Fibroblast of skin of left biceps (primary cell): Measurements from ENCODE around the gene HACD2.

Source experiments
- DNase-seq, 2 experiments: peaks; one replicate each; pipeline ENCODE4 v3.0.0-alpha.2; 2013; ENCODE audit warnings: low read depth in 2 of 2

The HACD2 gene

DNA sequence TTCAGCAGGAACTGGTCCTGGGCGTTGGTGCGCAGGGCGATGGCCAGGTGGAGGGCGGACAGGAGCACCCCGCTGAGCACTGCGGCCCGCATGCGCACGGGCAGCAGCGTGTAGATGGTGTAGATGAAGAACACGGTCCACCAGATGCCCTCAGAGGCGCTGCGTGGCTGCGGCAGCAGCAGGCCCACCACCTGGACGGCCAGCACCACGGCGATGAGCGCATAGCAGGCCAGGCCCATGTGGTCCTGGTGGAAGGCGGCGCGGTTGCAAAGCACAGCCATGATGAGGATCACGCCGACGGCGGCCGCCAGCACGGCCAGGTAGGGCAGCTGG, 137.5 kb downstream of the HACD2 start:
- no peak for DNase-seq

DNA sequence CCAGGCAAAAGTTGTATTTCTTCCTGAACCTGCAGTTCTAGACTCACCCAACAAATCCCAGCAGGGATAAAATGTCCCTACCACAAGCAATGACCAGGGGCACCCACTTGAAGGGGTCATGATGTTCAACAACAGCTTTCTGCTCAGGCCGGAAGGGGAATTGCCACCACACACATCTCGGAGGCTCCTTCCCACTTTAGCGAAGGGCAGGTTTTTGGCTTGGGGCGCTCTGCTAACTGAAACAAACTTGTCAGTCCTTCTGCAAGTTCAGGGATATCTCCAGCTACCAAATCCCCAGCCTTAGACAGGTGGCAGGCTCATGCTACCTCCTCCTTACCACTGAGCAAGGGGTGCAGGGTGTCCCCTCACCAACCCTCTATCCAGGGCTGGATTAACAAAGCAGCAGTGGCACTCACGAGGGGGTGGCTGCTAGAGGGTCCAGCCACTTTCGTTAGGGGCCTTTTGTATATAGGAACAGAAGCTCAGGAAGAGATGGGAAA, 138.2 kb downstream of the HACD2 start:
- DNase-seq = no peak

DNA sequence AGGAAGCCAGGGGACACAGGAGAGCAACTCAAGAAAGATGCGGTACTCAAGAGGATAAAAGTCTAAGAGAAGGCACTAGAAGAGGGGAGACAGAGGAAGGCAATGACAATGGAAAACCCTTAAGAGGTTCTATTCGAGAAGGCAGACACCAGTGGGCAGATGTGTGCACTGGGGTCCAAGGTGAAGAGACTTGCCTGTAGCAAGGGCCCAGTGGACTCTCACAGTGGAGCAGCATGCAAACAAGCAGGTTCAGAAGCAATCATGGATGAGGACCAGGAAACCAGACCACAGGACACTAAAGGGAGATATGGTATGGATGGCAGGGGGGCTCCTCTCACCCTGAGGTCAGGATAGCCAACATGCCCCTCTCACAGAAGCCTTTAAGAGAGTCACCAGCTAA, 138.6 kb downstream of the HACD2 start:
- no peak for DNase-seq

DNA sequence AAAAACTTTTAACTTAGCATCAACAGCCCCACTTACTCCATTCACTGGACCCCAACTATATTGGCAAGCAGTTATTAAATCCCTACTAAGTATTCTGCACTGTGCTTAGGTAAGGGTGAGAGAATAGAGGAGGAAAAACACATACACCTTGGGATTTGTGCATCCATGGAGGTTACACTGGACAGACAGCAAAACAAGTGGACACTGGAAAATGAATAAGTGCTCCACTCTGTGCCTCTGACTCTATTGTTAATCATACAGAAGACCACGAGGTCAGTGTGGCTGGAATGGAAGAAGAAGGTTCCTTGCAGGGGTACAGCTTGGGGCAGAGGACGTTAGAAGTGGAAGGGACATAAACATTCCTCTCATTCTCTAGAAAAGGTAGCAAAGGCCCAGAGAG, 139.2 kb downstream of the HACD2 start:
- no peak for DNase-seq

DNA sequence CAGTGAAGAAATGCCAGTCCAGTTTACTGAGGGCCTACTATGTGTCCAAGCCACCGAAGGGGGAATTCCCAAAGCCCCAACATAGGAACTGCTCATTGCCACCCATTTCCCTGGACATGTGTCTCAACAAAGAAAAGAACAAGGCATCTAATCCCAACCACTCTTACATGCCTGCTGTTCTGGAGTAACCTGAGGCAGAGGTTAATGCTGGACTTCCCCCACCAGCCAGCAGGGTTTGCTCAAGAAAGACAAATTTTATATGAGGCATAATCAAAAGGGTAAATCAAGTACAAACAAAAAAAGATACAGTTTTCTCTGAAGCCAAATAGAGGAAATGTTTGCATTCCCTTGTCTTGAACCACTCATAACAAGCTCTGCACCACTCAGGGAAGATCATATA, 140.1 kb downstream of the HACD2 start:
- no peak for DNase-seq

DNA sequence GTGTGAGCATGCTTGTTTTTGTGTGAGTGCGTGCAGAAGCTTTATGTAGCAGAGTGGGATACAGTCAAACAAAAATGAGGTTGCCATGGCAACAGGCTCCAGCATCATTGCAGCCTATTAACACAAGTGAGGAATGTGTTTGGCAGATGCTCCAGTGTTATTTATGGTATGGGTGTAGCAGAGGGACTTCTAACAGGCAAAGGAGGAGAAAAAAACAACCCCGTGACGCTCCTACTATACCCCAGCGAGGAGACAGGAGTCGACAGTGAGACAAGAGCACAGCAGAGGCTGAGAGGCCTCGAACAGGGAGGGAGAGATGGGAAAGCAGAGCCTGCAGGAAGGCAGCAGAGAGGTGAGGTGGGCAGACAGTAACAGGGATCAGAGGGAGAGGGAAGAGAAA, 140.8 kb downstream of the HACD2 start:
- DNase-seq = no peak

DNA sequence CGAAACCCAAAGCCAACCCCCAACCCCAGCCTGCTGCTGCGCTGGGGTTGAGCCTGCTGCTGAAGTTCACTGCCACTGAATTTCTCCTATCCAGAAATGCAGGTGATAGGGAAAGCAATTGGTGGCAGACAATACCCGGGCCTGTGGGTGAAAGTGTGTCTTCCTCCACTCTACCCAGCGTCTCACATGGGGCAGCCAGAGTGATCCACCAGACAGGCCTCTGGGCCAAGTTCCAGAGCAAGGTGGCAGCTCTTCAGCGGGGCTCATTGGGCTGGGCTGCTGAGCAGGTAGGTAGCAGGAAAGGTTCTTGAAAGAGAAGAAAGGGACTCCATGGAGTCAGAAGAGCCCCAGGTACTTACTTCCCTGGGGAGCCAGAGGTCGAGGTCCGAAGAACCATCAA, 141.9 kb downstream of the HACD2 start:
- DNase-seq = no peak

DNA sequence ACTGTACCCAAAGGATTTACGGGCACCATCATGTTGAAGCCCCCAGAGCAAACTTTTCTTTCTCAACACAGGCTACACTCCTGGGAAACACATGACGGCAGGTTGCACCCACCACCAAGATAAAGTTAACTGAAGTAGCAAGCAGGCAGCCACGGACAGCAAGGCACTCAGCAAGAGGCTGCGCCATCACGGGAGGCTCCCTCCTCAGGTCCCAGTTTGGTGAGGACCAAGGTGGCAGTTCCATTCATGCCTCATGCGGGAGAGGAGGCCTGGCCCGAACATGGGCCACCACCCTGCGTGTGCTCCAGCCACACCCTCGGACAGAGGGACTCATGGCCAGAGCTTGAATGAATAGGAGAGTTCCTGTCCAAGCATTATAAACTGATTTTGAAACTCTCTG, 142.7 kb downstream of the HACD2 start:
- DNase-seq = no peak
